IPS-18c (cell line): ENCODE data around the gene TMEM35B.
"Not testable (repeated sequence)": the region's sequence is repeated elsewhere in the genome, so short reads cannot be mapped to it uniquely, and the experiment has no call there.

Experiments
- H3K4me3 ChIP-seq: 2 replicates; pipeline ENCODE4 v1.7.0; 2013; ENCODE audit warnings: low read depth, mild to moderate bottlenecking, low read length, moderate library complexity; ENCODE audit not compliant: insufficient read depth
- H3K9me3 ChIP-seq: one replicate; pipeline ENCODE4 v1.6.1; 2013; ENCODE audit warnings: mild to moderate bottlenecking, low read length, moderate library complexity; ENCODE audit not compliant: control insufficient read depth, insufficient read depth

Gene TMEM35B

DNA sequence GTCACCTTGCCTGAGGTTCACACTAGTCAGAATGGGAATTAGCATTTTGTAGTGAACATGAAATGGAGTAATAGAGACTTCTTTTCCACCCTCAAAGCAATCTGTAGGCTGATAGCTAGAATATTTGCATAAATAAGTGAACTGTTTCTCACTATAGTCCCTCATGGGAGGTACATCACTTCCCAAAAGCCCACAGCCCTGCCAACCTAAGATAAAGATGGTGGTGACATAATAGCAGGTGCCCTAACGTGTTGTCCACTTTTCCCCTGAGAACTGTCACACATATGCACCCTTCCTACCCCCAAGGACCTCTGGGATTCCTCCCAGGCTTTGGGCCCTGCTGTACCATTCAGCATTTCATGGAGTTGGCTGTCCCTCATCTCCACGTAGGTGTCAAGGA, 4.4 kb downstream of the TMEM35B start:
- H3K4me3 ChIP-seq: no peak overlapping the region
- H3K9me3 ChIP-seq: no peaks in the 10 kb centered on the region

DNA sequence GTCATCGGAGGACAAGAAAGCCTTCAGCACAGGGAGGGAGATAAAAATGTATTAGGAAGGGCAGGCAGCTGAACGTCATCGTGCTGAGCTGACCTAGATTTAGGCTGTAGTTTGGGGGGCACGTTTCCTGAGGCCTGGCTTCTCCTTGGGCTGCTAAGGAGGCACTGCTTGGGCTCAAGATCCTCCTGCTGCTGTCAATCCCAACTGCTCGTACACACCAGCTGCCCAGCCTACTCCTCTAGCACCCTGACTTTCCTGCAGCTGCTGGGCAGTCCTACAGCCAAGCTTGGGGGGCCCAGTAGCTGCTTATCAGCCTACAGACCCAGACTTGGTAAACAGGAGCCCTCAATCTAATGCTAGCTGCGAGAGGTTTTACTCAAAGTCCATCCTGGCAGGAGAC, 6.2 kb downstream of the TMEM35B start:
- no peaks in the 10 kb centered on the region for H3K9me3 ChIP-seq
- H3K4me3 ChIP-seq: no peak overlapping the region

DNA sequence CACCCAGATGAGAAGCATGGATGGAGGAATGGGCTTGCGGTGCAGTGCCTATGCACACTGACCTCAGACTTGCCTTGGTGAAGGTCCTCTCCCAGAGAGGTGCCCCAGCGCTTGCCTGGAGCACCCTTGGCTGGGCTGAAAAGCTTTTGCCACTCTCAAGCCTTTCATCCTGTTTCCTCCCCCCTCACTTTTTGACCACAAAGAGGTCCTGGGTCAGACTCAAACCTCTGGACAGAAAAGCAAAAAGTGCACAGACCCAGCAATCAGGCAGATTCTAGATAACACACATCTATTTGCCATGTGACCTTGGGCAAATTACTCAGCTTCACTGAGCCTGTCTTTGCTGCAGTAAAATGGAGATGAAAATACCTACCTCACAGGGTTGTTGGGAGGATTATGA, 7.3 kb downstream of the TMEM35B start:
- H3K4me3 ChIP-seq: no peak overlapping the region
- H3K9me3 ChIP-seq: no peaks in the 10 kb centered on the region

DNA sequence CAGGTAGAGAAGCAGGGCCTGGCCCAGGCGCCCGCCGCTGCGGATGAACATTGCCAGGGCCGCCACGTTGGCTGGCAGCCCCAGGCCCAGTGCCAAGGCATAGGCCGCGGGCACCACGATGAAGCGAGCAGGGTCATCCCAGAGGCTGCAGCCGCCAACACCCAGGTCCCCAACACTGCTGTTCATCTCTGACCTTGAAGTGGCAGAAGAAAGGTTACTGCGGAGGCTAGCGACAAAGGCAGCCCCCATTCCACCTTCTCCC, 8.0 kb downstream of the TMEM35B start:
- H3K9me3 ChIP-seq: no peaks in the 10 kb centered on the region
- no peak overlapping the region for H3K4me3 ChIP-seq

DNA sequence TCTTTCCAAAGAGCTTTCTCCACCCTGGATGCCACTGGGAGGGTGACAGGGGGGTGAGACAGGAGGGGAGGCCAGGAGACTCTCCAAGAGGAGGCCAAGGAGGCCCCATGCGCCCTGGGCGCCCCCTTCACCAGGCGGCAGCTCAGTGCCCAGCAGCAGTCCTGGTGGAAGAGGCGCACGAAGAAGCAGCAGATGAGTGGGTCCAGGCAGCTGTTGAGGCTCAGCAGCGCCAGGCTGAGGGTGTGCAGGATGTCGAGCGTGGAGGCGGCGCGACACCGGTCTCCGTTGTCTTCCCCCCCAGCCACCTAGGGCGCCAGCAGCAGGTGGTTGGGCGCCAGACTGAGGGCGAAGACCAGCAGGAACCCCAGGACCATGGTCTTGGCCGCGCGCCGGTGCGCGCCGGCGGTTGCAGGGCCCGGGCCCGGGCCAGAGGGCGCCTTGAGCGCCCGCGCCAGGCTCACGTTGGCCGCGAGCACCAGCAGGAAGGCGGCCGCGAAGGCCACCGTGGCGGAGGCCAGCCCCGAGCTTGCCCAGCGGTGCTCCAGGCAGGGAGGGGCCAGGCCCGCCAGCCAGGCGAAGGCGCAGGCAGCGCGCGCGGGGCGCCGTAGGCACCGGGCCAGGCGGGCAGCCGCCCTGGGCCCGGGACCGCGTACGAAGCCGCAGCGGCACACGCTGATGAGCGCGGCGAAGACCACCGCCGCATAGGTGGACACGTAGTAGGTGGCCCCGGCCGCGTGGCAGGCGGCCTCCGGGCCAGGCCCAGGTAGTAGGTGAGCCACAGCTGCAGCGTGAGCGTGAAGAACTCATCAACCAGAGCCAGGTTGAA, 8.6 kb downstream of the TMEM35B start:
- no peak overlapping the region for H3K4me3 ChIP-seq
- H3K9me3 ChIP-seq: no peaks in the 10 kb centered on the region

DNA sequence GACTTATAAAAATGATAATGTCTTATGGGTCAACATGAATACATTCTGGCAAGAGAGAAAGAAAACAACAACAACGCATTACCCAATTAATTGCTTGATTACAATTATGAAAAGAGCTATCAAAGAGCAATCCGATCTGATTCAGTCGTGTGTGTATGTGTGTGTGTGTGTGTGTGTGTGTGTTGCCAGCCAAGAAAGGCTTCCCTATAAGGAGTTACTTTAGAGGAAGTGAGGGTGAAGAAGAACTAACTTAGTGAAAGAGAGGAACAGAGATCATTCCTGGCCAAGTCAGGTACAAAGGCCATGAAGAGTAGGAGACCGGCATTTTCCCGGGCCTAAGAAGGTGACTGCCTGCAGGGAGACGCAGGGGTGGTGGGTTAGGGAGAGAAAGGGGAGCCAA, 9.4 kb downstream of the TMEM35B start:
- Histone ChIP-seq H3K4me3 (no peak overlapping the region), H3K9me3 (no peaks in the 10 kb centered on the region)

DNA sequence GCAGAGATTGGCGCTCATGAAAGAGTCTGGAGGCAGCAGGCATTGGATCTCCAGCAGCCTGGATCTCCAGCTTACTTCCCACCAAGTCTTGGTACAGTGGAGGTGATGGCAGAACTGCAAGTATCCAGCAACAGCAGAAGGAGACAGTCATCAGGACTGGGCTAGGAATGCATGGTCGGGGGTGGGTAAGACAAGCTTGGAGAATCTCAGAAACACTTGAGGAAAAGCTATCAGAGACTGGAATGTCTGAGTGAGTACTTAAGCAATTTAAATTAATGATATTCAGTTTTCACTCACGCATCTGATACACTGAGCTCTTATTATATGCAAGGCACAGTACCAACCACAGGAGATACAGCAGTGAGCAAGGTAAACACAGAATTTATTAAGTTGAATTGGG, 9.8 kb downstream of the TMEM35B start:
- Histone ChIP-seq H3K9me3 (no peaks in the 10 kb centered on the region), H3K4me3 (no peak overlapping the region)

DNA sequence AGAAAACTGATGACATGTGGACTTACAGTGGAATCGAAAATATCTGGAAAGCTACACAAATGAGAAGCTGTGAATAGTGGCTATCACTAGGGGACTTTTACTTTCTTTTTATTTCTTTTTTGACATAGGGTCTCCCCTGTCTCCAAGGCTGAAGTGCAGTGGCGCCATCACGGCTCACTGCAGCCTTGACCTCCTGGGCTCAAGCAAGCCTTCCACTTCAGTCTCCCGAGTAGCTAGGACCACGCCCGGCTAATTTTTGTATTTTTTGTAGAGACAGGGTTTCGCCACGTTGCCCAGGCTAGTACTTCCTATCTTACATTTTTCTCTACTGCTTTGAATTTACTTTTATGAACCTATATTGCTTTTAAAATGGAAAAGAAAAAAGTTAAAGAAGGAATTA, 10.5 kb downstream of the TMEM35B start:
- Histone ChIP-seq H3K9me3 (no peaks in the 10 kb centered on the region), H3K4me3 (no peak overlapping the region)

DNA sequence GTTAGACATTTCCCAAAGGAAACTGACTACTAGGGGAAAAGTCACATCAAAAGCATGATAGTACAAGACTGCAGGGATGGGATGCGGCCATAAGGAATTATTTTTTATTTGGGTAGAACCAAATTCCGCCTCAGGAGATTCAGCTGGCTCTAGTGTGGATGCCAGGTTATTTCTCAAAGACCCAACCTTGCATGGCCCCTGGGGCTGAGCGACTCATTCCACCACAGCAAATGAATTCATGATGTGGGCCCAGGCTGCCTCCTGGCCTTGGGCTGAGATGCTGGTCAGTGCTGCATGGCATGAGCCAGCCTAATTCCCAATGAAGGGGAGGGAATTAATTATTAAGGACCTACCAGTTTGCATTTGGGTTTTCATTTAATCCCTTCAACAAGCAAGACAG, 11.8 kb downstream of the TMEM35B start:
- H3K4me3 ChIP-seq: no peak overlapping the region
- no peaks in the 10 kb centered on the region for H3K9me3 ChIP-seq

DNA sequence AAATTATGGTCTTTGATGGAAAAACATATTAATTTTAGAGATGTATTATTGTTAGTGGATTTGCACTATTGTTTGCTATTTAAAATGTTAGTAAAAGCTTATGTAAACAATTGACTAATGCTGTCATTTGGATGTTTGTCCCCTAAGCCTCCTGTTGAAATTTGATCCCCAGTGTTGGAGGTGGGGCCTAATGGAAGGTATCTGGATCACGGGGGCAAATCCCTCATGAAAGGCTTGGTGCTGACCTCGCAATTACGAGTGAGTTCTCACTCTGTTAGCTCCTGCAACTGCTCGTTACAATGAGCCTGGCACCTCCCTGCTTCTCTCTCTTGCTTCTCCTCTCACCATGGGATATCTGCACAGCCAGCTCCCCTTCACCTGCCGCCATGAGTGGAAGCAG, 14.3 kb downstream of the TMEM35B start:
- Histone ChIP-seq H3K4me3 (no peak overlapping the region), H3K9me3 (no peaks in the 10 kb centered on the region)

DNA sequence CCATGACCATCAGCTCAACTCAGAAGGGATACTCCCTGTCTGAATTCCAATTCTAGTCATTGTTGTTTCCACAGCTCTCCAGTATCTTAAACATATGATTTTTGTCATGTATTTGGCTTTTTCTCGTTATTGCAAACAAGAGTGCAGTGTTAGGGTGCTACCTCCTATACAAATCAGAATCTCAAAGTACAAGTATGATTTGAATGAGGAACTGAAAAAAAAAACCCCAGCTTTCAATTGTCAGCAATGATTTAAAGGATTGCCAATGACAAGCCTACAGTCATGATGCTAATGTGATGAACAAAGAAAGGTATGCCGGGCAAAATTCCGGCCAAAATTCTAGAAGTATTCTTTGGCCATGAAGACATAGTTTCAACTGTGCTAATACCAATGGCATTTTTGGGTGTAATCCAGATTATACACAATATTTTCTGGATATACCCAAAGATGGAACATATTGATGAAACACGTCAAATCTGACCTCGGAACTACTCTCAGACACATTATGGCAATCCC, 14.9 kb downstream of the TMEM35B start:
- Histone ChIP-seq H3K9me3 (no peaks in the 10 kb centered on the region), H3K4me3 (no peak overlapping the region)

DNA sequence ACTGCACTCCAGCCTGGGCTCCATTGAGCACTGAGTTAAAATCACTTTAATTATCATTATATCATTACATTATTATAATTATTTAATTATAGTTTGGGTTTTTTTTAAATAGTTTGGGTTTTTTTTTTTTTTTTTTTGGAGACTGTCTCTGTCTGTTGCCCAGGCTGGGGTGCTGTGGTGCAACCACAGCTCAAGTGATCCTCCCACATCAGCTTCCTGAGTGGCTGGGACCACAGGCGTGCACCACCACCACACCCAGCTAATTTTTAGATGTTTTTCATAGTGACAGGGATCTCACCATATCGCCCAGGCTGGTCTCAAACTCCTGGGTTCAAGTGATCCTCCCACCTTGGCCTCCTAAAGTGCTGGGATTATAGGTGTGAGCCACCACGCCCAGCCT, 16.9 kb downstream of the TMEM35B start:
- not testable (repeated sequence) for H3K9me3 ChIP-seq, H3K4me3 ChIP-seq

DNA sequence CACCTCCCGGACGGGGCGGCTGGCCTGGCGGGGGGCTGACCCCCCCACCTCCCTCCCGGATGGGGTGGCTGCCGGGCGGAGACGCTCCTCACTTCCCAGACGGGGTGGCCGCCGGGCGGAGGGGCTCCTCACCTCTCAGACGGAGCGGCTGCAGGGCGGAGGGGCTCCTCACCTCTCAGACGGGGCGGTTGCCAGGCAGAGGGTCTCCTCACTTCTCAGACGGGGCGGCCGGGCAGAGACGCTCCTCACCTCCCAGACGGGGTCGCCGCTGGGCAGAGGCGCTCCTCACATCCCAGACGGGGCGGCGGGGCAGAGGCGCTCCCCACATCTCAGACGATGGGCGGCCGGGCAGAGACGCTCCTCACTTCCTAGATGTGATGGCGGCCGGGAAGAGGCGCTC, 17.5 kb downstream of the TMEM35B start:
- H3K9me3 ChIP-seq, H3K4me3 ChIP-seq: not testable (repeated sequence)

DNA sequence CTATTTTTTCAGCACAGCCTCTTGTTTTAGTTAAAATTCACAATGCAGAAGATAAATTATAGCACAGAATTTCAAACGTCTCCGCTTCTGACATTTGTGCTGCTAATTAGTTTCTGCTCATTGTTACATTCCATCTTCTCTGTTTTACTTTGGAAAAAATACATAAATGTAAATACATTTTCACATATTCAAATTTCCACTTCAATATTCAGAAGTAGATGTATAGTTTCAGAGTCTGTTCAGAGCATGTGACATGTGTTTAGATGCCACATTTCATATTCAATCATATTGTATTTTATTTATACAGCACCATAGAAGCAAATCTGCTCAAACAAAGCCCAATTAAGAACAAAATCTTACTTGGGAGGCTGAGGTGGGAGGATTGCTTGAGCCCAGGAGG, 19.6 kb downstream of the TMEM35B start:
- Histone ChIP-seq H3K9me3 (no peaks in the 10 kb centered on the region), H3K4me3 (no peak overlapping the region)

DNA sequence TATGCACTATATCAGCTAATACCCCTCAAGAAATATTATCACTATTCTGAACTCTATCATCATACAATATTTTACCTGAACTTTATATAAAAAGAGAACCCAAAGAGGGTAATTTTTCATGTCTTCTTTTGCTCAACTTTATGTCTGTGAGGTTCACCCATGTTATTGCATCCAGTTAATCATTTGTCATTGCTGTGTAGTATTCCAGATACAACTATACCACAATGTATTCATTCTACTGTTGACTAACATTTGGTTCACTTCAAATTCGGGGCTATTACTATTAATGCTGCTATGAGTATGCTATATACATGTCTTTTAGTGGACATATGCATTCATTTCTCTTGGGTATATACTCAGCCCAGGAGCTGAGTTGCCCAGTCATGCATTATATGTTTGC, 34.7 kb downstream of the TMEM35B start:
- H3K4me3 ChIP-seq: no peak overlapping the region
- H3K9me3 ChIP-seq: peaks cover 2% of the 10 kb centered on the region

DNA sequence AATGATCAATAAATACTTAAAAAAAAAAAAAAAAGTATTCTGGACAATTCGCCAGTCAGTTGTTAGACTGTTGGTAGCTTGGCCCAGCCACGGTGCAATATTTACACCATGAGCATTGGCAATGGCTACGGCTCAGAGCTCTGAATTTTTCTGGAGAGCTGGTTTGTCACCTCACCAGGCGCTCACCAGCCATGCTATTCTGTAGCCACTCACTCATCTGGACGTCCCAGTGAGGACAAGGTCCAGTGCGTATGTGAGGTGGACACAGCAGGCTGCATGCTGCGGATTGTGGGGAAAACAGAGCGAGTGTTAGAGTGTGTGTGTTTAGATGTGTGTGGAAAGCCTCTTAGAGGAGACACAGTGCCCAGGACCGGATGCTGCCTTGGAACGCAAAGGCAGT, 36.4 kb downstream of the TMEM35B start:
- not testable (repeated sequence) for H3K4me3 ChIP-seq, H3K9me3 ChIP-seq

DNA sequence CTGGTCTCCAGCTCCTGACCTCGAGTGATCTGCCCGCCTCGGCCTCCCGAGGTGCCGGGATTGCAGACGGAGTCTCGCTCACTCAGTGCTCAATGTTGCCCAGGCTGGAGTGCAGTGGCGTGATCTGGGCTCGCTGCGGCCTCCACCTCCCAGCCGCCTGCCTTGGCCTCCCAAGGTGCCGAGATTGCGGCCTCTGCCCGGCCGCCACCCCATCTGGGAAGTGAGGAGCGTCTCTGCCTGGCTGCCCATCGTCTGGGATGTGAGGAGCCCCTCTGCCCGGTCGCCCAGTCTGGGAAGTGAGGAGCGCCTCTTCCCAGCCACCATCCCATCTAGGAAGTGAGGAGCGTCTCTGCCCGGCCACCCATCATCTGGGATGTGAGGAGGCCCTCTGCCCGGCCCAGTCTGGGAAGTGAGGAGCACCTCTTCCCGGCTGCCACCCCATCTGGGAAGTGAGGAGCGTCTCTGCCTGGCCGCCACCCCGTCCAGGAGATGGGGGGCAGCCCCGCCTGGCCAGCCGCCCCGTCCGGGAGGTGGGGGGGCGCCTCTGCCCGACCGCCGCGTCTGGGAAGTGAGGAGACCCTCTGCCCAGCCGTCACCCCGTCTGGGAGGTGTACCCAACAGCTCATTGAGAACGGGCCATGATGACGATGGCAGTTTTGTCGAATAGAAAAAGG, 37.4 kb downstream of the TMEM35B start:
- H3K4me3 ChIP-seq, H3K9me3 ChIP-seq: not testable (repeated sequence)

DNA sequence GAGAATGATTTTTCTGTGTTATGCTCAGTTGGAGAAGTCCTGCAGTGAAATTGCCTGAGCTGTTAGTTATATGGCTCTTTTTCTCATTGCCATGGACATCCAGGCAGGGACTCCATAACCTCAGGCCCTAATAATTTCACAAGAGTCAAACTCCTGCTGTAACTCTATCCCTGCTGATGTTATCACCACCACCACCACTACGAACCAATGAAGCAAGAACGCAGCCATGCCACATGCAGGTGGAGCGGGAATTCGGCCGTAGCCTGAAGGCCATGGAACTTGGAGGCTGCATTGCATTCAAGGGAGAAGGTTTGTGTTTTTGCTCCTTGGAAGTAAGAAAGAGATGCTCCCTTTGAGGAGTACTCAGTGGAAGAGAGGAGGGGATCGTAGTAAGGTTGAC, 38.9 kb downstream of the TMEM35B start:
- Histone ChIP-seq H3K9me3 (peaks cover 2% of the 10 kb centered on the region), H3K4me3 (no peak overlapping the region)

DNA sequence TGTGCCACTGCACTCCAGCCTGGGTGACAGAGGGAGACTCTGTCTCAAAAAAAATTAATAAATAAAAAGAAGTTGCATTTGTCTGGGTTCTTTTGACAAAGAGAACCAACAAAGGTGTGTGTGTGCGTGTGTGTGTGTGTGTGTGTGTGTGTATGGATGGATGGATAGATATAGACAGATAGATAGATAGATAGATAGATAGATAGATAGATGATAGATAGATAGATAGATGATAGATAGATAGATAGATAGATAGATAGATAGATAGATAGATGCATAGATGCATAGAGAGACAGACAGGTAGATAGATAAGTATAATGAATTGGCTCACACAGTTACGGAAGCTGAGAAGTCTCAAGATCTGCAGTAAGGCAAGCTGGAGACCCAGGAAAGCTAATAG, 43.3 kb downstream of the TMEM35B start:
- H3K9me3 ChIP-seq, H3K4me3 ChIP-seq: not testable (repeated sequence)
